OCI-LY7 (cell line): ENCODE measurements around the gene MED8. TPM values are rescaled to one million over a fixed set of nuclear protein-coding genes. Genes with fewer than 3 reads are reported as not detected.

Experiments
- BruUV-seq: library from RNA; stranded (reverse); fragments of 400-500 nt; replicated peaks from 2 replicates; lab custom pipeline; 2021; lab: Mats Ljungman, UMichigan
- CTCF ChIA-PET: fragments of 300-600 bp; sonication (Branson Sonifier 250); formaldehyde crosslinking; loops from one replicate; lab custom pipeline; 2022; ENCODE audit warnings: antibody characterized with exemption; ENCODE audit not compliant: unreplicated experiment; lab: Charles Lee
- POLR2A ChIA-PET: fragments of 300-600 bp; sonication (Branson Sonifier 250); formaldehyde crosslinking; loops from one replicate; lab custom pipeline; 2022; ENCODE audit warnings: antibody characterized with exemption; lab: Charles Lee
- DNase-seq: peaks from one replicate; pipeline ENCODE4 v3.0.0-alpha.2; 2015; ENCODE audit warnings: low spot score
- H2AFZ ChIP-seq: fragments of 200-600 bp; sonication (generic), shearing (Covaris generic); 2 replicates; pipeline ENCODE4 v1.6.1; 2014; ENCODE audit warnings: mild to moderate bottlenecking, antibody characterized with exemption, low read length, moderate library complexity
- H3K27ac ChIP-seq: fragments of 200-600 bp; sonication (generic); 2 replicates; pipeline ENCODE4 v1.5.1; 2014; ENCODE audit warnings: mixed run types, low read depth, mild to moderate bottlenecking, moderate library complexity, low read length, inconsistent platforms; ENCODE audit not compliant: poor library complexity, severe bottlenecking
- H3K36me3 ChIP-seq: fragments of 200-600 bp; sonication (generic); 2 replicates; pipeline ENCODE4 v1.6.1; 2014; ENCODE audit warnings: mild to moderate bottlenecking, antibody characterized with exemption, low read length, moderate library complexity, mixed read lengths; ENCODE audit not compliant: insufficient read depth
- H3K4me1 ChIP-seq: fragments of 200-600 bp; sonication (generic); 2 replicates; pipeline ENCODE4 v1.5.1; 2014; ENCODE audit warnings: mild to moderate bottlenecking, low read length; ENCODE audit not compliant: insufficient read depth, poor library complexity, severe bottlenecking
- H3K4me2 ChIP-seq: fragments of 200-600 bp; sonication (generic); 2 replicates; pipeline ENCODE4 v1.6.1; 2014; ENCODE audit warnings: mild to moderate bottlenecking, low read length
- H3K4me3 ChIP-seq: fragments of 200-600 bp; sonication (generic); 2 replicates; pipeline ENCODE4 v1.5.1; 2014; ENCODE audit warnings: mild to moderate bottlenecking, low read depth, low read length; ENCODE audit not compliant: poor library complexity, severe bottlenecking
- H3K79me2 ChIP-seq: fragments of 200-600 bp; sonication (generic); 2 replicates; pipeline ENCODE4 v1.6.1; 2016; ENCODE audit warnings: low read depth, mild to moderate bottlenecking, low read length, moderate library complexity, mixed read lengths; ENCODE audit not compliant: insufficient read depth
- H3K9me2 ChIP-seq: fragments of 200-600 bp; sonication (generic); 2 replicates; pipeline ENCODE4 v1.6.1; 2016; ENCODE audit warnings: mild to moderate bottlenecking, low read length, mixed read lengths; ENCODE audit not compliant: insufficient read depth
- H3K9me3 ChIP-seq: fragments of 200-600 bp; sonication (generic); 2 replicates; pipeline ENCODE4 v1.6.1; 2014; ENCODE audit warnings: mild to moderate bottlenecking, mixed run types, low read length, mixed read lengths
- H4K20me1 ChIP-seq: fragments of 200-600 bp; sonication (generic); 2 replicates; pipeline ENCODE4 v1.6.1; 2014; ENCODE audit warnings: mild to moderate bottlenecking, antibody characterized with exemption, low read length, moderate library complexity, mixed read lengths; ENCODE audit not compliant: insufficient read depth
- CTCF ChIP-seq: fragments of 200-600 bp; sonication (generic); conservative IDR thresholded peaks from 2 replicates; pipeline ENCODE4 v1.5.1; 2014; ENCODE audit warnings: mild to moderate bottlenecking, antibody characterized with exemption, low read length, moderate library complexity, mixed read lengths
- EZH2phosphoT487 ChIP-seq: fragments of 200-600 bp; sonication (generic); IDR thresholded peaks from 2 replicates; pipeline ENCODE4 v1.6.1; 2018; ENCODE audit warnings: low read depth, borderline replicate concordance, mild to moderate bottlenecking, mixed run types, antibody characterized with exemption, low read length, moderate library complexity, mixed read lengths
- intact Hi-C: fragments of 100-400 bp; cut with micrococcal nuclease; formaldehyde crosslinking; loops from one replicate; pipeline ENCODE4 v1.10.0; 2022; ENCODE audit not compliant: unreplicated experiment
- total RNA-seq, 2 experiments: library from RNA; depleted of rRNA in 1 of 2; stranded (reverse); fragments of >200 nt in 1 of 2; shearing (Covaris generic) in 1 of 2; gene quantifications; 2 replicates each; pipeline ENCODE4 v1.2.3, GENCODE V29; 2014 to 2022

The MED8 gene
- total RNA-seq, 2 experiments from 2014 or later, result 37.6 to 37.8 TPM

DNA sequence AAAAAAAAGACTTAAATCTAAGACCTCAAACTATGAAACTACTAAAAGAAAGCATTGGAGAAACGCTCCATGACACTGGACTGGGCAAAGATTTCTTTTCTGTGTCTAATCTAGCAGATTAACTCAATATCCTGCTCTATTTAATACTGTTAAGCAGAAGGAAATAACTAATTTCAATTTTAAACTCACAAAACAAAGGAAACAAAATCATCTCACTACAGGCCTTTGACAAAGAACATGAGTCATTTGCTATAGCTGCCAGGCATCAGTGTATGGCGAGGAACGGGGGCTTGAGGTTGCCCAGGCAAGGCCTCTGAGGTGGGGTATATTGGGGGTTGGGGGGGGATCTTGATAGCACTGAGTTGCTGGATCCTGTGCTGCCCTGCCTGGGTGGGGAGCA, 21.0 kb upstream of the MED8 start:
- Histone ChIP-seq H2AFZ (no peak overlapping the region), H3K4me3 (no peak overlapping the region), H3K27ac (no peak overlapping the region), H3K4me2 (no peak overlapping the region), H3K4me1 (no peaks in the 10 kb centered on the region), H3K79me2 (no peaks in the 10 kb centered on the region), H4K20me1 (no peaks in the 10 kb centered on the region), H3K36me3 (peaks cover 45% of the 10 kb centered on the region), H3K9me3 (no peaks in the 10 kb centered on the region), H3K9me2 (no peaks in the 10 kb centered on the region)
- intact Hi-C loops, result no loop called here
- ChIA-PET CTCF (no interaction called here), POLR2A (no interaction called here)
- no peak for DNase-seq
- no TSS peak for BruUV-seq
- TF ChIP-seq CTCF (no peak), EZH2phosphoT487 (no peak)

DNA sequence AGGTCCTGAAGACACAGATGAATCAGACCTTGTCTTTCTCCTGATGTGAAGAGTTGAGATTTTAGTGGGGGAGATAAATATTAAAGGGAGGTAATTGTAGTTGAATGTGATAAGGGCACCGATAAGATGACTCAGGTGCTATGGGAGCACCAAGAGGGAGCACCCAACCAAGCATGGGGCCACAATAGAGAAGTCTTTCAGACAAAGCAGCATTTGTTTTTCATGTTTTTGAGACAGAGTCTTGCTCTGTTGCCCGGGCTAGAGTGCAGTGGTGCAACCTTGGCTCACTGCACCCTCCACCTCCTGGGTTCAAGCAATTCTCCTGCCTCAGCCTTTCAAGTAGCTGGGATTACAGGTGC, 16.3 kb upstream of the MED8 start:
- intact Hi-C loops, result no loop called here
- ChIA-PET POLR2A (interaction anchor here (0.6 kb wide), 1 partner anchor 322 kb away, joined by 3 read pairs; no protein-coding TSS in a partner anchor), CTCF (no interaction called here)
- no peaks in the 10 kb centered on the region for H3K79me2 ChIP-seq
- no peak overlapping the region for H3K4me3 ChIP-seq
- H3K9me2 ChIP-seq, result no peaks in the 10 kb centered on the region
- H3K27ac ChIP-seq, result no peak overlapping the region
- no peak overlapping the region for H2AFZ ChIP-seq
- no peaks in the 10 kb centered on the region for H3K9me3 ChIP-seq
- H3K4me2 ChIP-seq, result no peak overlapping the region
- no peaks in the 10 kb centered on the region for H4K20me1 ChIP-seq
- no peak for DNase-seq
- no peaks in the 10 kb centered on the region for H3K4me1 ChIP-seq
- no TSS peak for BruUV-seq
- TF ChIP-seq EZH2phosphoT487 (no peak), CTCF (no peak)
- H3K36me3 ChIP-seq, result peaks cover 63% of the 10 kb centered on the region

GRCh38 chr1:43405219-43405875, 15.7 kb upstream of the MED8 start:
- H4K20me1 ChIP-seq, result no peaks in the 10 kb centered on the region
- peaks cover 63% of the 10 kb centered on the region for H3K36me3 ChIP-seq
- TF ChIP-seq CTCF (no peak), EZH2phosphoT487 (no peak)
- no peak overlapping the region for H3K4me3 ChIP-seq
- BruUV-seq, result no TSS peak
- H3K4me2 ChIP-seq, result no peak overlapping the region
- no peak overlapping the region for H2AFZ ChIP-seq
- no peaks in the 10 kb centered on the region for H3K9me2 ChIP-seq
- H3K27ac ChIP-seq, result no peak overlapping the region
- H3K79me2 ChIP-seq, result no peaks in the 10 kb centered on the region
- H3K9me3 ChIP-seq, result no peaks in the 10 kb centered on the region
- intact Hi-C loops, result no loop called here
- CTCF ChIA-PET, result no interaction called here
- H3K4me1 ChIP-seq, result no peaks in the 10 kb centered on the region
- POLR2A ChIA-PET, result interaction anchor here (0.6 kb wide), 1 partner anchor 321 kb away, joined by 3 read pairs; no protein-coding TSS in a partner anchor
- no peak for DNase-seq
